ENCODE measurements around the gene MAP1S.

DNA sequence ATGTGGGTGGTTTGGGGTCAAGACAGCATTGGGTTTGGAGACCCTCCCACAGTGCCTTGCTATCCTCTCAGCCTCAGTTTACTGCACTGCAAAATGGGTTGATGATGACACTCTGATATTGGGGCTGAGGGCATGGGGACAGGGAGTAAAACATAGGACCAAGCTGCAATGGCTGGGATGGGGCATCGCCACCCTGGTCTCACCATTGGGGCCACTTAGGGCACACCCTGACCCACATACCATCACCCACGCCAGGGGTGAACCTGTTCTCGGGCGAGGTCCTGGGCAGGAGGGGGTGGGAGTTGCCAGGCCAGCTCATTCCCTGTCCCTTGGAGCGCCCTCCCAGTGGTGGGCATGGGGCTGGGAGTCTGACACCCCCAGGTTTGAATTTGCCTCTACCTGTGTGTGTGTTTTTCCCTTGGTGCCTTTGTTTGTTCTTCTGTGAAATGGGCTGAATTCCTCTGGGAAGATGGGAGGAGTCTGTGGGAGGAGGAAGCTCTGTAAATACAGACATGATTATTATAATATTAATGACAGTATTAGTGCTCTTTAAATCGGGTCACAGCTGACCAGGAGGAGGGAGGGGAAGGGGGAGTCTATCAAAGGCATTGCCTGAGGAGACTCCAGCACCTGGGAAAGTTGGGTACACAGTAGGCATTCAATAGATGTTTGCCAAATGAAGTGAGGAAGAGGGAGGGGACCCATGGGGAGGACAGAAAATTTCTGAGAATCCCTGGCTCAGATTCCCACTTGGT lies 29.8 kb downstream of the MAP1S start:
- TF ChIP-seq GATA2 (IDR thresholded peaks at IDR 0.05; ENCODE audit: low read depth, low read length) (no peak), GATA3 (IDR thresholded peaks at IDR 0.05; ENCODE audit: low read depth, low read length) (no peak)
